Hematopoietic multipotent progenitor cell (in vitro differentiated cells): ENCODE results near the gene TMEM169. TPM values are rescaled to one million over a fixed set of nuclear protein-coding genes. Genes with fewer than 3 reads are reported as not detected.

Experiments
- DNase-seq, 3 donors: peaks; one replicate each; pipeline ENCODE4 v3.0.0-alpha.2; 2011 to 2015; ENCODE audit warnings: low read depth in 2 of 3, low spot score in 2 of 3
- total RNA-seq: library from RNA; depleted of rRNA; stranded (reverse); fragments of >200 nt; gene quantifications from one replicate; pipeline ENCODE4 v1.2.3, GENCODE V29; 2012

The TMEM169 gene
- total RNA-seq, 1 donor: under 0.01 TPM

DNA sequence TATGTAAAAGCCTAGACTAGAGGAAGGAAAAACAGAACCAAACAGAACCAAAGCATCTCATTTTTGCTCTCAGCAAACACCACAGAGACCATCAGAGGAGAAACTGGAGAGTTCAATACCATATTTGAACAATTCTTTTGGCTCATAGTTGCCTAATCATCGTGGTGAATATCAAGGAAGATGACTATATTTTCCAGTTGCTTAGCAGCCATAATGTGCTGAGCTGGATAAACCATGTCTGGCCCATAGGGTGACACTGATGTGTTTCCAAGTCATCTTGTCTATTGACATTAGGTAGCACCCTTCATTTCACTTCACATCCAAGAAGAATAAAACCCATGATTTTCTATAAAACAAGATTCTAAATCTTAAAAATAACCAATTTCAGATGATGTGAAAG is 21.5 kb downstream of the TMEM169 start:
- peak in 1 of 3 donors; percentile 35 for DNase-seq

DNA sequence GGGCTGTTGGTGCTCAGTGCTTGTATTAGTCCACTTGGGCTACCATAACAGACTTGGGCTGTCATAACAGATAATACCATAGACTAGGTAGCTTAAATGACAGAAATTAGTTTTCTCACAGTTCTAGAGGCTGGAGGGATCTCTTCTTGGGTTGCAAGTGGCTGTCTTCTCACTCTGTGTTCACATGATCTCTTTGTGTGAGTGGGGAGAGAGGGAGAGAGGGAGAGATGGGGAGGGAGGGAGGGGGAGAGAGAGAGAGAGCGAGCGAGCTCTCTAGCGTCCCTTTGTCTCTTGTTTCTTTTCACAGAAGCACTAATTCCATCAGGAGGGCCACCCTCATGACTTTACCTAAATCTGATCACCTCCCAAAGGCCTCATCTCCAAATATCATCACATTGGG is 23.0 kb downstream of the TMEM169 start:
- no peak for DNase-seq

DNA sequence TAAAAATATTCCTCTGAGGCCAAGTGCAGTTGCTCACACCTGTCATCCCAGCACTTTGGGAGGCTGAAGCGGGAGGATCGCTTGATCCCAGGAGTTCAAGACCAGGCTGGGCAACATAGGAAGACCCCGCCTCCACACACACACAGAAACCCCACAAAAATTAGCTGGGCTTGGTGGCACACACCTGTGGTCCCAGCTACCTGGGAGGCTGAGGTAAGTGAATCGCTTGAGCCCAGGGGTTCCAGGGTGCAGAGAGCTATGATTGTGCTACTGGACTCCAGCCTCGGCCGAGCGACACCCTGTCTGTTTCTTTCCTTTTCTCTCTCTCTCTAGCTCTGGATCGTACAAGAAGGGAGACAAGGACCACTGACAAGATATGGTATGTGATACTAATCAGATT is 25.6 kb downstream of the TMEM169 start:
- DNase-seq: no peak

DNA sequence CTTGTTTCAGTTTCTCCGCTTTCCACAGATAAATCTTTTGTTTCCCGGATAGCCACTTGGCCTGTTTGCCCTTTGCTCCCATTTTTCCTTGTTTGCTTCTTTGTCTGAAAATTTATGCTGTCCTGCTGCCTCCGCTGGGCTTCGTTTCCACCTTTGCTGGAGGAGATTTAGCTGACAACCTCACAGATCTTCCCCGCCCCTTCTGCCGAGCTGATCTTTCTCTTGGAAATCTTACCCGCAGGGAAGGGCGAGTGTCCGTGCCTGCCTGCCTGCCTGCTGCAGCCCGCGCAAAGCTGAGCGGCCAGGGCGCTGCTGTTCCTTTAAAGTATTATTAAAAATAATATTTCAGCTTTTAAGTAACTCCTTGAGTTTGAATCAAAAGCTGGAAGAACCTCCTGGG is 26.0 kb downstream of the TMEM169 start:
- no peak for DNase-seq

DNA sequence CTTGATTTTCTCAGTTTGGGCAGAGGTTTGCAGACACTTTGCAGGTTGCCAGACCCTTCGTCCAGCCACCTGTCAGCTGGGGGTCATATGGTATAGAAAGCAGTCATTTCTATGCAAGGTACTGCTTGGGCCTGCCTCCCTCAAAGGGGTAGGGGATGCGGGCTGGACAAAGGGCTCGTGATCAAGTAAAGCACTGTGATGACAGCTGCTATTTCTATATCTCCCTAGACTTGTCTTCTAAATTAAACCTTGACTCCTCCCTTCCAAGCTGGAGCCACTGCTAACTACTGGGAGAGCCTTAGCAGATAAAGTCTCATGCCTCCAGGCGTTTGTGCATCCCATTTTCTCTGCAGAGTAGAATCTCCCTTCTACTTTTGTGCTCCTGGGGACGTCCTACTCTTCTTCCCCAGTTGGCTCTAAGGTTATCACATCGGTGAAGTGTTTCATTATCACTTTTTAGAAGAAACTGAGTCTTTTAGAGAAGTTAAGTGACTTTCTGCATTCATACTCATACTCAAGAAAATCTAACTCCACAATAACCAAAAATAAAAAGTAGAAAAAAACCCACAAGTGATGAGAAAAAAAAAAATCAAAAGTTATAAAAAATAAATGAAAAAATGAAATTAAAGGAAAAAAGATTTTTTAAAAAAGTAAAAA is 26.7 kb downstream of the TMEM169 start:
- no peak for DNase-seq

DNA sequence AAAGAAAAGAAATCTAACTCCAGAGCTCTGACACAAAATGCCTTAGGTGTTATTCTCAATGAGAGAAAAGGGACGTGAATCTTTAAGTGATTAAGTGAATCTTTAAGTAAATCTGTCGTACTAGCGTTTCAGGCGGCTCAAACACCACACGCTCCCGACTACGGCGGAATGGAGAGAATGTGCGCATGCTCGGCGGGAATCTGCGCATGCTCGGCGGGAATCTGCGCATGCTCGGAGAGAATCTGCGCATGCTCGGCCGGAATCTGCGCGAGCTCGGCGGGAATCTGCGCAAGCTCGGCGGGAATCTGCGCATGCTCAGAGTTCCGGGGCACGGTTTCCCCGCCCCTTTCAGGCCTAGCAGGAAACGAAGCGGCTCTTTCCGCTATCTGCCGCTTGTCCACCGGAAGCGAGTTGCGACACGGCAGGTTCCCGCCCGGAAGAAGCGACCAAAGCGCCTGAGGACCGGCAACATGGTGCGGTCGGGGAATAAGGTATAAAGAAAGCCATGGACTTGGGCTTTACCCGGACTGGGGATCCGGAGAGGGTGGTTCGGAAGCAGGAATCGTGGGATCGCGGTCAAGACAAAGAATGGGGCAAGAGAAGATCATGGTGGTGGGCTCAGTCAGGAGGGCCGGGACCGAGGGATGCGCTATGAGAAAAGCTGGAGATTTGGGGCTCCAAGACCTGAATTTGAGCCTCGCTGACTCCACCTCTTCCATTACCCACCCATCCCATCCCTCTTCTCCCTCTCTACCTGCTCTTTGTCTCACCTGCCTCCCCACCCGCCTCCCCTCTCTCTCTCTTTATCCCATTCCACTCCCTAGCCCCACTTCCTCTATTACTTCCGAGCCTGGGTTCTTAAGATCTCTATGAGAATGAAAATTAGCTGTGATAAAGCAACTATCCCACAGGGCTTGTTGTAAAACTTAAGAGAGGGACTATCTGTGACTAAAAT is 27.5 kb downstream of the TMEM169 start, which contains the start of gene XRCC5:
XRCC5 (plus strand) TSS at position 382 of the 955 bp plus-strand sequence; CDS start at position 471, 89 bp downstream.
- DNase-seq: peak; percentile 95 to 99 (median 97)

DNA sequence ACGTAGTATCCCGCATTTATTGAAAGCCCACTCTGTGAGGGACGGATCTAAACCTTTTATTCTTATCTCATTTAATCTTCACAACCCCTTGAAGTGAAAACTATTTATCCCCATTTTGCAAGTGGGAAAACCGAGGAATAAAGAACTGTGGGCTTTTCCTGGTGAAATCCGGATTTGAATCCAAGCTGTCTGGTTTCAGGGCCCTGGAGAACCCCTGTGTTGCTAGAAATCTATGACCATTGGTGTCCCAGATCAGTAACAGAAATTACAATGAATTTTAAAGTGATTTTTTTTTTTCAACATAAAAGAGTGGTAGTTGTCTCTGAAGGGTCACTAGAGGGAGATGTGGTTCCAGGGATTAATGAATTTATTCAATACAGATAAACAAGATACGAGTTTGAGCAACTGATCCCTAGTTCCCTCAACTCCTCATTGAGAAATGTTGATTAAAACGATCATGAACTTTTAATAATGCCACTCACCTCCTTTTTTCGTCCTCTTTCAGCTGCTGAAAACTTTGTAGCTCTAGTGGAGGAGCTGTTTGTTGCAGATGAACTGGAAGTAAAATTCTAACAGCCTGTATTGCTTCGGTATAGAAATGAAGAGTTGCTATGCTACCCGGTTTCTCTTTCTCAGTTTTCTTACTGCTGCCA is 28.4 kb downstream of the TMEM169 start:
- DNase-seq: peak in 2 of 3 donors; percentile 50 to 57

DNA sequence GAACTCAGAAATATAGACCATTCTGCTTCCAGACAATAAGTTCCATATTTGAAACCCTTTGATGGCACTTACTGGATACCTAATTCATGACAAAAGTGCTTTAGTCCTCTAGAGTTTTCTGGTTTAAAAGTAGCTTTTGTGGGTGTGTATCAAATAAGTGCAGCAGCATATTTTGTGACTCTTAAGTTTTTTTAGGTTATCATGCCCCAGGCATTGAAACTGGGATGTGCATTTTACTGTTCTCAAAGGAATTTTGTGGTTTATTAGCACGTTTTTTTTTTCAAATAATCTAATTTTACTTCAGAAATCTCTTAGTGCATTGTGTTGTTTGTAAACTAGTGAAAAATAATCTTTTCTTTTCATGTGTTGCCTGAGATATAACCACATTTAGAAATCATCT is 28.9 kb downstream of the TMEM169 start:
- DNase-seq: no peak

DNA sequence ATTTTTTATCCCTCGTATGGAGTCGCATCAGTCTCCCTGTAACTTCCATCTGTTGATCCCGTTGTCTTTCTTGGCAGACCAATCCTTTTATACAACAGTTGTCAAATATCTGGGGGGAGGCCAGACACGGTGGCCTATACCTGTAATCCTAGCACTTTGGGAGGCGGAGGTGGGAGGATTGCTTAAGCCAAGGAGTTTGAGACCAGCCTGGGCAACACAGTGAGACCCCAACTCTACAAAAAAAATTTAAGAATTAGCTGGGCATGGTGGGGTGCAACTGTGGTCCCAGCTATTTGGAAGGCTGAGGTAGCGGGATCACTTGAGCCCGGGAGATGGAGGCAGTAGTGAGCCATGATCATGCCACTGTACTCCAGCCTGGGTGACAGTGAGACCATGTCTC is 29.4 kb downstream of the TMEM169 start:
- no peak for DNase-seq

DNA sequence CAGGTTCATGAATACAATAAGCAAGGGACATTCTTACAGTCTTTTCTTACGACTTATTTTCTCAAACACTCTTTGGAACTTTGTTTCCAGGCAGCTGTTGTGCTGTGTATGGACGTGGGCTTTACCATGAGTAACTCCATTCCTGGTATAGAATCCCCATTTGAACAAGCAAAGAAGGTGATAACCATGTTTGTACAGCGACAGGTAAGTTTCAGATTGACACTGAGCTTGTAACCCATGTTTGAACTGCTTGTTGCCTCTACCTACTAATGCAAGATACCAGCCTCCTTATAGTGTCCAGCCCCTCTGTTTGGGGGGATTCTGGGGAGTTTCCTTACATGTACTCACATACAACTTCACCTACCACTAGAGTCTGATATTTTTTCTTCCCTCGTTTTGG is 31.2 kb downstream of the TMEM169 start:
- no peak for DNase-seq

DNA sequence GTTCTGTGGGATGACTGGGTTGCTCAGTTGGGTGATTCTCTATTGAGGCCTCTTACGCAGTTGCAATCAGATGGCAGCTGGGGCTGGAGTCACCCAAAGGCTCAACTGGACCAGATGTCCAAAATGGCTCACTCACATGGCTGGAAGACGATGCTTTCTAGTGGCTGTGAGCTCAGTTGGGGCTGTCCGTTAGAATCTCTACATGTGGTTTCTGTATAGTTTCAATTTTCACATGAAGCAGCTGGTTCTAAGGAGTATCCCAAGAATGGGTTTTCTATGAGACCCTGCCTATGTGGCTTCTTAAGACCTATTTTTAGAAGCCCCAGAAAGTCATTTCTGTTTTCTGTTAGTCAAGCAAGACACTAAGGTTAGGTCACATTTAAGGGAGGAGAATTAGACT is 31.9 kb downstream of the TMEM169 start:
- DNase-seq: no peak

DNA sequence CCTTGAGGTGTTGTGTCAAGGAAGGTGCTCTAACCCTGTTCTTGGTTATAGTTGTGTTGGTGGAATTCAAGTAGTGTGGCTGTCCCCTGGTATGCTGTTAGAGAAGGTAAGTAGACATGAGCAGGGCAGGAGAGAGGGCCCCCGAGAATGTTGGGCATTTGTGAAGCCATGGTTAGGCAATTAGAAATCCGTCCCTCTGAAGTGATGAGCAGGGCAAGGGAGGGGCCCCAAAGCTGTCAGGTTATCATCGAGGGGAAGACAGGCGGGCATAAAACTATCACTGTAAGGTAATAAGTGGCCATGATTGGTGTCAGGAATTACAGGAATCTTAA is 32.6 kb downstream of the TMEM169 start:
- no peak for DNase-seq

DNA sequence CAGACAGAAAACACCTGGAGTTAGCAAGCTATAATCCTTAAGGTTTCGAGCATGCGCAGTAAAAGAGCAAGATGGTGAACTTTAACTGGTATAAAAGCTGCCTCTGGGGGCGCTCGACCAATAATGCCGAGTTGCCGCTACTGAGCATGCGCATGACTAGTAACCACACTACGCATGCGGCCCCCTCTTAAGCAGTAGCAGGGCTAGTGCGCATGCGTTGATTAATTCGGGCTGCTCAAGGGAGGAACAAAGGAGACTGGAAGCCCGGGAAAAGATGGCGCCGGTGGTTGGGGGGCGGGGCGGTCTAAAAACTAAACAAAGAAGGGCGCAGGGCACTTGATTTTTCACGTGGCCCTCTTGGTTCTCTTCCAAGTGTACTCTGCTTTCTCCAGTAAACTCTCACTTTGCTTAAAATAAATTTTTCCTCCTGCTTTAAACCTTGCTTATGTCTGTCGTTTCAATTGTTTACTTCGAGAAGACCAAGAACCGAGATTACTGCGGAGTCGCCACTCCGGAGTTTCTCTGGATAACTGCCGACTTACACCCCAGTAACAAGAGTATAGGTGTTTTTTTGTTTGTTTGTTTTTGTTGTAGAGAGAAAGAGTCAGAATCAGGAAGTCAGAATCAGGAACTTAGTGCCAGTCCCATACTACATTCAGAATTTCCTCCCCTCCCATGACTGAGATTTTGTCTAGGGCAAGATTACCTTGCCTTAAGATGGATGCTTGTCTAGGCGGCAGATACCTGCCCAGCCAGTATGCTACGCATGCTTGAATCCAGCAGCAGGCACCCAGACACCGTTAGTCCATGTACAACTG is 33.2 kb downstream of the TMEM169 start:
- peak; percentile 99 to 100 (median 99) for DNase-seq

DNA sequence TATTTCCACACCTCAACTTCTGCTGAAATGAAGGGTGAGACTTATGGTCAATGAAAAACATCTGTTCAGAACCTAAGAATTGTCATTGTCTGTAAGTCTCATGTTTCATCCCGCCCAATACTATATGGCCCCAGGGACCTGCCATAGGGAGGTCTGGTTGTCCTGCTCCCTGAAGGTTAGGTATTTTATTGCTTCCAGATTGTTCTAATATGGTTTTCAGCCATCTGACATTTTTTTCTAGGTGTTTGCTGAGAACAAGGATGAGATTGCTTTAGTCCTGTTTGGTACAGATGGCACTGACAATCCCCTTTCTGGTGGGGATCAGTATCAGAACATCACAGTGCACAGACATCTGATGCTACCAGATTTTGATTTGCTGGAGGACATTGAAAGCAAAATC is 34.7 kb downstream of the TMEM169 start:
- DNase-seq: no peak

DNA sequence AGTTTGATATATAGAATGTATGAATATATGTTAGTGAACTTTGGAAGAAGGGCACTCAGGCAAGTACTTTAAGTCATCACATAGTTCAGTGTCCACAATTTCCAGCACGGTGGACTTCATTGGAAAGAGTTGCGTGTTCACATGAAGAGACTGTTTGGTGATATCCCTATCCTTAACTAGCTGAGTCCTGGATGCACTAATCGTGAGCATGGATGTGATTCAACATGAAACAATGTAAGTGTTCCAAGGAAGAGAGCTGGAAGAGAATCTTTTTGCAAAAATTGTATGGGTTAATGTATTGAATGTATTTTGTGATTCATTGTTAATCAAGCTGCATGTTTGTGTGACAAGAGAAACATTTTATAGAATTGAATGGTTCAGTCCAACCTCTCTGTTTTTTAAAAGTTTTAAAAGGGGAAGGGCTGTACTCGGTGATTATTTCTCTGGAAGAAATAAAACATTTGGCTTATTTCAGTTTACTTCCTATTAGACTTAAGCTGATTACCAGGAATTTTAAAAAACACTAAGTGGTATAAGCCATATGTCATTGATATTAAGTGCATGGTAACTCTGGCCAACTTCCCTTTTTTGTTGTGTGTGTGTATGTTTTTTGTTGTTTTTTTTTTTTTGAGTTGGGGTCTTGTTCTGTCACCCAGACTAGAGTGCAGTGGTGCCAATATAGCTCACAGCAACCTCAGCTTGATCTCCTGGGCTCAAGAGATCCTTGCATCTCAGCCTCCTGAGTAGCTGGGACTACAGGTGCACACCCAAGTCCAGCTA is 36.0 kb downstream of the TMEM169 start:
- DNase-seq: peak in 1 of 3 donors; percentile 30

DNA sequence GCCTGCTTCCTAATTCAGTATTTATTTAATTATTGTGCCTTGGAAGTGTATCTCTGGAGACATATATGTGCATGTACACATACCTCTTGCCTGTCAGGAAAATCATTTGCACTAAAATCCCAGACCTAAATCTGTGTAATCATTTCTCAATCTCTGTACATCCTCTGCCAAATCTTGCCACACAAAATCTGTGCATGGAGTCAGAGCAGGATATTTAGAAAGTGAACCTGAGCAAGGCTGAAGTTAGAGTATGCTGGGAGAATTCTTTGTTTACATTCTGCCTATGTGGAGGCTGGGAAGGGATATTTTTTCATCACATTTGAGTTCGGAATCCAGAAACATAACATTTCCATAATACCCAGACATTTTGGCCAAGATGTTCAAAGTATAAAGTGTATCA is 36.8 kb downstream of the TMEM169 start:
- no peak for DNase-seq

DNA sequence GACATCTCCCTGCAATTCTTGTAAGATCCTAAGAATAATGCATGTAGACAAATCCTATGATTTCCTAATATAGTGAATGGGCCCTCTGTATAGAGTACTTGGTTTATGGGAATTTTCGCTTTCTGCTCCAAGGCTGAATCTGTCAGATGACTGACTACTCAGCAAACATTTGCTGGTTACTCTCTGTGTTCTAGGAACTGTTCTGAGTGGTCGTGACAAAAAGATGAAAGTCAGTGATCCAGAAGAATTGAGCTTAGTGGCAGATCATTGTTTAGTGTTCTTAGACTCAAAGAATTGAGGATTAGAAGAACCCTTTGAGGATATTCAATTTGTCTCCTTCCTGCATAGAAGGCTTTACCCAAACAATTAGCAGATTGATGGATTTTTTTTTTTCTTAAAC is 37.4 kb downstream of the TMEM169 start:
- no peak for DNase-seq

DNA sequence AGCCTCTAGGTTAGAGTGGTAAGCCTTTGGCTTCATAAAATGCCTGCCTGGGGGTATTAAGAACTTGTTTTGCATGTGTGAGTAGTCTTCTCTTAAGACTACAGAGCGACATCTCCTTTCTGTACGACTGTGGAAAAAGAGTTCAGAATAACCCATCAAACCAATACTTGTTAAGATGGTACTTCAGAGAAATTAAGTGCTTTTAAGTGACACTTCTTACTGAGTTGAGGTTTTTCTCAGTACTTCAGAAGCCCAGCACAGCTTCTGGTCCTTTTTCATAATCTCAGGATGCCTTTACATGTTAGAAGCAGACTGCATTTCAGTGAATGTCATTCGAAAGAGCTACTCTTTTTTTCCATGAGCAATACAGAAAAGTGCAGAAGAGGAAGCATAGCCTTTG is 38.3 kb downstream of the TMEM169 start:
- no peak for DNase-seq

DNA sequence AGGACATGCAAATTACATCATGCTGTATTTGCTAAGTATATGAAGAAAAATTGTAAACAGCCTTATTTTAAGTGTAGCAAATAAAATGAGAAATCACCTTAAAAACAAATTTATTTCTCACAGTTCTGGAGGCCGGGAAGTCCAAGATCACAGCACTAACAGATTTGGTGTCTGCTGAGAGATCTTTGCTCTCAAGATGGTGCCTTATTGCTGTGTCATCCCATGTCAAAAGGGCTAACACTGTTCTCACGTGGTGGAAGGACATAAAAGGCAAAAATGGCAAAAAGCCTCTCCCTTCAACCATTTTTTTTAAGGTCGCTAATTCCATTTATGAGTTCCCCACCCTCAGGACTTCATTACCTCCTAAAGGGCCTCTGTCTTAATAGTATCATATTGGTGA is 39.5 kb downstream of the TMEM169 start:
- DNase-seq: no peak

DNA sequence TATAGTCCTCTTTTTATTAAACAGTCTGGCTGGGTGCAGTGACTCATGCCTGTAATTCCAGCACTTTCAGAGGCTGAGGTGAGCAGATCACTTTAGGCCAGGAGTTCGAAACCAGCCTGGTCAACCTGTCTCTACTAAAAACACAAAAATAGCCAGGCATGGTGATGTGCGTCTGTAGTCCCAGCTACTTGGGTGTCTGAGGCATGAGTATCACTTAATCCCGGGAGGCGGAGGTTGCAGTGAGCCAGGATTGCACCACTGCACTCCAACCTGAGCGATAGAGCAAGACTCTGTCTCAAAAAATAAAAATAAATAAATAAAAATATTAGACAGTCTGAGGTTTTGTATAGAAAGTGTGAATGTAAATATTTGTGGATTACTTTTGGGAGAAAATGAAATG is 45.2 kb downstream of the TMEM169 start:
- no peak for DNase-seq
